Heart left ventricle (tissue), 13 donors: ENCODE results near the gene SERF2.

Source experiments
- CTCF ChIP-seq, 12 donors: fragments of 200-600 bp; sonication (generic) in 4 of 12; IDR thresholded peaks; one replicate each; pipeline versions ENCODE4 v1.5.0 to v1.8.0; 2018 to 2022; ENCODE audit warnings: antibody characterized with exemption in 12 of 12, mild to moderate bottlenecking in 5 of 12
- POLR2A ChIP-seq, 2 donors: fragments of 450-650 bp; IDR thresholded peaks; one replicate each; pipeline ENCODE4 v1.6.1; 2017; ENCODE audit warnings: antibody characterized with exemption in 2 of 2, mild to moderate bottlenecking in 2 of 2, moderate library complexity in 2 of 2
- donor health status: ischemic (EF 13 %, LVEDD 7.1; RV severe dilation, severe dysfunction).
- donor health status: DM: no; HTN: yes; CAD: no.
- donor health status: DM: no; HTN: no; CAD: no.
- donor health status: ischemic (EF 25% LVEDD 6.9; RV normal size, moderate dysfunction).
- donor health status: ischemic (EF 25% LVEDD 5.7; RV mildly dilated, moderate dysfunction).
- donor health status: ischemic (EF 35%, LVEDD 5.7; RV mildly dilated, moderate dysfunction).
- donor health status: nonischemic (EF 11% LVEDD 7.7; RV severe dilation, severe dysfunction).
- donor health status: DM: yes; HTN: yes; CAD: no.
- donor health status: PGD.
- donor health status: ischemic (EF 29% LVEDD 5.4; RV normal size, mild dysfunction).
- donor health status: nonischemic (EF 23%, LVEDD 6.1; RV moderate dilation, normal function).

DNA sequence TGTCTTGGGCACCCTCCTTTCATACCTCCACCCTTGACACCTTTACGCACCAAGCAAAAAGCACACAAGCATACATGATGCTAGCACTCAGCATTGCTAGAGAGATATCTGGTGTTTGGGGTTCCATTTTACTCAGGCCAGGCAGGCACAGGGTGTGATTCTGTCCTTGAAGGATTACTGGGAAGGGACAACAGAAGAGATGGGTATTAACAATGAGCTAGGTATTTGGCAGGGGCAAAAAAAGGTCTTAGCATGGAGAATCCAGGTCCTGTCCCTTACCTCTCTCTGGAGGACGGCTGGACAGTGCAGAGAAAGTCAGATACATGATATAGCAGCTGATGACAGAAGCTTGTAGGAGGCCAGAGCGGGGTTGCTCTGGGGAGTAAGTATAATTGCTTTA lies 4.4 kb downstream of the SERF2 start:
- TF ChIP-seq CTCF (IDR thresholded peaks at IDR 0.05): no peak
- no peak for TF ChIP-seq POLR2A (IDR thresholded peaks at IDR 0.05)
